OCI-LY3 (cell line): ENCODE measurements around the gene FREM2.

ENCODE experiments used
- CTCF ChIP-seq: fragments of 200-600, 300-600 bp; sonication (generic); IDR thresholded peaks from 2 replicates; pipeline ENCODE4 v1.5.1; 2014; ENCODE audit warnings: antibody characterized with exemption, low read length, low read depth
- EZH2phosphoT487 ChIP-seq: fragments of 200-600 bp; shearing (Covaris generic); IDR thresholded peaks from 2 replicates; pipeline ENCODE4 v1.6.1; 2018; ENCODE audit warnings: antibody characterized with exemption, mixed run types, low read depth

- peak; percentile 26; the same call in 1 of the 2 replicates for TF ChIP-seq CTCF
- no peak for TF ChIP-seq EZH2phosphoT487
Observed at GRCh38 chr13:38685974-38686576, 802 bp upstream of the FREM2 start.
